CD4-positive, alpha-beta T cell treated with Interferon gamma for 1 hour (primary cell): Measurements from ENCODE around the gene HMGB2.

Experiments
- DNase-seq: peaks from one replicate; pipeline ENCODE4 v3.0.0-alpha.2; 2020

The HMGB2 gene

DNA sequence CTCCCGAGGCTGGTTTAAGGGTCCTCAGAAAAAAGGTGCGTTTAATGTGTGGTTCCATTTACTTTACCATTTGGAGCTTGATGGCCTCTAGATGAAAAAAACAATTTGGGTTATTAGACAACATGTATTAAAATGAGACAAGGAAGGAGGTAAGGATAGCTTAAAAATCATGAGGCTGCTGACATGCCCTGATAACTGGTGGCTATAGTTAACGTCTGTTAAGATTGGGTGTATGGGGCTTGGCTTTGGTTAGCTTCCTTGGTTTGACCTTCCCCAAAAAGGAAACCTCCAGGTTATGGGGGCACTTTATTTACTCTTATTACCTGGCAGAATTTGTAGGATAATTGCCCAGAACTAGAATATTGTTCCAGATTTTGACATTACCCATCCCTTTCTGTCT lies 51.5 kb downstream of the HMGB2 start:
- no peak for DNase-seq

DNA sequence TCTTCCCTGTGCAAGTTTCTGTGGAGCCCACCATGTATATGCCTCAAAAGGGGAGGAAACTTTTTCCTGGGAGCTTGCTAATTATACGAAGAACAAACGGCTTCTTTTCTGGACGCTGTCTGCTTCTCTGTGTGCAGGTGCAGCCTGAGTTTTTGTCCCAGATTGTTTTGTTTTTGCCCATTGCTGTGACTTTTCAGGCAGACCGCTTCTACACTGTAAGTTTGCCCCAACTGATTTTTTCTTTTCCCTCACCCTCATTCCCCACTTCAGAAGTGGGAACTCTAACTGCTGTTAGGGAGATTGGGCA lies 51.9 kb downstream of the HMGB2 start:
- DNase-seq, result no peak

DNA sequence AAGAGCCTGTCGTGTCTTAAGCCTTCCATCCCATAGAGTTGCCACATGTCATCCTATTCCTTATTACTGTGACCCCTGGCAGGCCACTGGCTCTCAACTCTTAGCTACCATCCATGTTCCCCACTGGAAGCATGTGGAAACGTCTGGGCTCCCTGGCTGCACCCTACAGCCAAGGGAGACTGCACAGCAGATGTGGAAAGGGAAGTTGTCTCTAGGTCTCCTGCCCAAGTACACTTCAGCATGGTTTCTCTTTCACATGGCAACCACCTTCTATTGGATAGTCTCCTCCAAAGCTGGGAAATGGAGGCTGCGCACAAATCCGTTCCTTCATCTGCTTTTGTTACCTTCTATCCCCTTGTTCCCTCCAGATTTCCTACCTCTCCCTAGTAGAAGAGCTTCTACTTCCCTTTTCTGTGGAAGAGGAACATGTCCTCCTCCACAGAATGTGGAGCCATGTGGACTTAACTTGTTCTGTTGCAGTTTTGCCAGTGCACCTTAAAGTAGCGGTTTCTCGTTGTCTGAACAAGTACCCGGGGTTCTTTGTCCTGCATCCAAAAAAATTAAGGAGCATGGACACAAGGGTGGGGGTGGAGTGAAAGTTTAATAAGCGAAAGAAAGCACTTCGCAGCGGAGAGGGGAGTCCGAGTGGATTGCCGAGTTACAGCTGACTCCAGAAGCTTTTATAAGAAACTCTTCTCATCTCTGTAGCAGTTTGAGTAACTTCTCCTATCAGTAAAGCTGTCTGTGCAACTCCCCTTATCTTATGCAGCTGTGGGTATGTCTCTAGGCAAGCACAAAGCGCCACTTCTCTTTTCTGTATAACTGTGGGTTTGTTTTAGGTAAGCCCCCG lies 52.5 kb downstream of the HMGB2 start:
- no peak for DNase-seq
